Fibroblast of lung (primary cell): ENCODE data around the gene RELA.

Source experiments
- CTCF ChIP-seq, 2 donors: IDR thresholded peaks in 1 of 2; conservative IDR thresholded peaks in 1 of 2; 1 replicate in 1 of 2; 2 replicates in 1 of 2; pipeline ENCODE4 v1.5.1; 2011 to 2012; ENCODE audit warnings: low read length in 2 of 2, control low read depth in 1 of 2, inconsistent platforms in 1 of 2, low read depth in 1 of 2, mild to moderate bottlenecking in 1 of 2
- EZH2 ChIP-seq: IDR thresholded peaks from 2 replicates; pipeline ENCODE4 v1.5.1; 2012; ENCODE audit warnings: low read length, control low read depth, mild to moderate bottlenecking; ENCODE audit errors: missing control alignments

DNA sequence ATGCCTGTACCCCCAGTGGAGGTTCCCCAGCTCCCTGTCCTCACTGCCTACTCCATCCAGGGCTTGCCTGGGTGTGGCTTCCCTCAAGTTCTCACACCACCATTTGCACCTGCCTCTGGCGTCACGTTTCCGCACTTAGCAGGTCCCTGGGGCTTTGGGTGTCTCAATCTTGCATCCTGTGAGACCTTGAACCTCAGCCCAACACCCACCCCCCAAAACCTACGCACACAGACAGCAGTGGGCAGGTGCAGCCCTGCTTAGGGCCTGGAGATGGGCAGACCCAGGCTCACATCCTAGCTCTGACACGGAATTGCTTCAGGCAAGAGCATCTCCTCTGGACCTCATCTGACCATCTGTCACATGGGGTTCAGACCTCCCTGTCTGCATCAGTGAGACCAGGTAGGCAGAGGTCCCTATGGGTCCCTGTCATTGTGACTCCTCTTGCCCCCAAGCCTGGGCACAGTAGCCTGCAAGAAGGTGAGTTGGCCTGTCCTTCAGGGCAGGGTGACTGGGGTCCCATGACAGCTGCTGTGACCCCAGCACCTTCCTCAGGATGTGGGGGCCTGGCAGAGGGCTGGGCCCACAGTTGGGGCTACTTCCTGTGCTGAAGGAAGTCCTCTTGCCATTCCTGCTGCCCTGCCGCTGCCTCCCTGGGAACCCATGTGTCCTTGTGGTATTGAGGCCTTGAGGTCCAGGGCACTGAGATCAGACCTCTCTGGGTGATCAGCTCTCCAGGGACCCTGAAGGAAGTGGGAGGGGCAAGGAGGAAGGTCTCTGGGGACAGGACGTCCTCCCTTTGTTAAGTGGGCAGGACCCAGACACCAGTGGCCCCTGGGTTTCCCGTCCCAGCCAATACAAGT, 22.9 kb downstream of the RELA start:
- TF ChIP-seq CTCF (conservative IDR thresholded peaks at IDR 0.05 in 1 of 2, IDR thresholded peaks at IDR 0.05 in 1 of 2; ENCODE audit: low read depth in 1 of 2, low read length in 2 of 2) (no peak), EZH2 (no peak)
